ENCODE results near the gene UBLCP1. TPM values are rescaled to one million over a fixed set of nuclear protein-coding genes. Genes with fewer than 3 reads are reported as not detected.

Gene UBLCP1
- total and polyA plus RNA-seq, 2 of the 13 experiments (the other 11 are each of a cell fraction or from before 2014, with no cell fraction given), result 6.5 to 12.6 TPM

GRCh38 chr5:159249158-159249557, 13.9 kb upstream of the UBLCP1 start:
- in situ Hi-C loops (cut with HindIII; ENCODE audit: extremely low pct_ligation_motif_present, low pct_unique_long_range_greater_than_20kb), result no loop called here
- POLR2A ChIA-PET, result no interaction called here
- intact Hi-C loops (cut with micrococcal nuclease; ENCODE audit: unreplicated experiment), result no loop called here

GRCh38 chr5:159252195-159252594, 10.9 kb upstream of the UBLCP1 start:
- H3K27me3 ChIP-seq (ENCODE audit: control insufficient read depth in 1 of 2, insufficient read depth in 2 of 2, low read length in 2 of 2), result no peaks in the 10 kb centered on the region
- FAIRE-seq (no peak), ATAC-seq (no peak), DNase-seq (ENCODE audit: low spot score) (no peak)
- 0% methylated on average over 1 of the region's 1 CpG for WGBS (ENCODE audit: low lambda C conversion rate)
- H3K27ac ChIP-seq (ENCODE audit: extremely low read length, insufficient read depth, low read length), result no peak overlapping the region
- no TSS peak for BruUV-seq (replicated peaks)
- no peak overlapping the region for H2AFZ ChIP-seq (ENCODE audit: low read length)
- intact Hi-C loops (cut with micrococcal nuclease; ENCODE audit: unreplicated experiment), result no loop called here
- H3K9ac ChIP-seq (ENCODE audit: insufficient read depth, low read depth, low read length), result no peak overlapping the region
- H3K9me3 ChIP-seq (ENCODE audit: low read length), result no peaks in the 10 kb centered on the region
- in situ Hi-C loops (cut with HindIII; ENCODE audit: extremely low pct_ligation_motif_present, low pct_unique_long_range_greater_than_20kb), result no loop called here
- ChIA-PET POLR2A (no interaction called here), CTCF (ENCODE audit: low intra/inter-chr PET ratio, low total read pairs) (no interaction called here)
- H4K20me1 ChIP-seq (ENCODE audit: insufficient read depth, low read length), result no peaks in the 10 kb centered on the region
- H3K4me2 ChIP-seq (ENCODE audit: low read depth, low read length), result no peak overlapping the region
- no peaks in the 10 kb centered on the region for H3K79me2 ChIP-seq (ENCODE audit: insufficient read depth, low read length)
- no peak overlapping the region for H3K4me3 ChIP-seq (replicated peaks in 1 of 3; ENCODE audit: insufficient read depth in 1 of 3, low read depth in 2 of 3, low read length in 3 of 3)
- TF ChIP-seq SKIL (CRISPR knock-in tag; IDR thresholded peaks at IDR 0.05; ENCODE audit: borderline replicate concordance), result no peak
- no peaks in the 10 kb centered on the region for H3K36me3 ChIP-seq (replicated peaks in 1 of 2; ENCODE audit: control insufficient read depth in 1 of 2, insufficient read depth in 2 of 2, low read length in 2 of 2)
- peaks cover 5% of the 10 kb centered on the region for H3K4me1 ChIP-seq (ENCODE audit: insufficient read depth, low read length)

More at GRCh38 chr5:159249158-159249557, 13.9 kb upstream of the UBLCP1 start:
- 0% methylated on average over 2 of the region's 2 CpGs for WGBS (ENCODE audit: low lambda C conversion rate)
- Histone ChIP-seq H3K4me2 (ENCODE audit: low read depth, low read length) (no peak overlapping the region), H3K36me3 (replicated peaks in 1 of 2; ENCODE audit: control insufficient read depth in 1 of 2, insufficient read depth in 2 of 2, low read length in 2 of 2) (no peaks in the 10 kb centered on the region), H2AFZ (ENCODE audit: low read length) (no peak overlapping the region), H3K27me3 (ENCODE audit: control insufficient read depth in 1 of 2, insufficient read depth in 2 of 2, low read length in 2 of 2) (no peaks in the 10 kb centered on the region), H3K79me2 (ENCODE audit: insufficient read depth, low read length) (no peaks in the 10 kb centered on the region), H3K9me3 (ENCODE audit: low read length) (no peaks in the 10 kb centered on the region), H3K27ac (ENCODE audit: extremely low read length, insufficient read depth, low read length) (no peak overlapping the region), H3K4me3 (replicated peaks in 1 of 3; ENCODE audit: insufficient read depth in 1 of 3, low read depth in 2 of 3, low read length in 3 of 3) (no peak overlapping the region), H4K20me1 (ENCODE audit: insufficient read depth, low read length) (no peaks in the 10 kb centered on the region), H3K4me1 (ENCODE audit: insufficient read depth, low read length) (no peaks in the 10 kb centered on the region), H3K9ac (ENCODE audit: insufficient read depth, low read depth, low read length) (no peak overlapping the region)
- CTCF ChIA-PET (ENCODE audit: low intra/inter-chr PET ratio, low total read pairs), result no interaction called here
- TF ChIP-seq ADNP (CRISPR knock-in tag; IDR thresholded peaks at IDR 0.05) (no peak), ZNF24 (IDR thresholded peaks at IDR 0.05) (no peak), HCFC1 (IDR thresholded peaks at IDR 0.05; ENCODE audit: low read depth, low read length) (no peak), SOX5 (CRISPR knock-in tag; IDR thresholded peaks at IDR 0.05; ENCODE audit: borderline replicate concordance) (no peak), SIN3B (IDR thresholded peaks at IDR 0.05; ENCODE audit: low read length) (no peak), ZNF235 (CRISPR knock-in tag; IDR thresholded peaks at IDR 0.05; ENCODE audit: borderline replicate concordance) (no peak)
- FAIRE-seq, result no peak
- BruUV-seq (replicated peaks), result no TSS peak
- DNase-seq (ENCODE audit: low spot score), result no peak
- no peak for ATAC-seq
